ENCODE results near the gene RCAN1. TPM values are rescaled to one million over a fixed set of nuclear protein-coding genes. Genes with fewer than 3 reads are reported as not detected.
A peak's percentile ranks its signal among the peaks of the same experiment; 100 is the strongest.

Gene RCAN1
- total and polyA plus RNA-seq, 2 of the 13 experiments (the other 11 are each of a cell fraction or from before 2014, with no cell fraction given) = 9.4 to 34.1 TPM

GRCh38 chr21:34501716-34502115 lies 113.2 kb downstream of the RCAN1 start (continued):
- peak; percentile 63 for TF ChIP-seq ARID5B (CRISPR knock-in tag; IDR thresholded peaks at IDR 0.05)
- TF ChIP-seq PITX1 (CRISPR knock-in tag; IDR thresholded peaks at IDR 0.05) = peak; percentile 75; the same call in 1 of the 2 replicates
- TF ChIP-seq ZFP36L2 (CRISPR knock-in tag; IDR thresholded peaks at IDR 0.05) = no peak
- TF ChIP-seq POLR2G (IDR thresholded peaks at IDR 0.05; ENCODE audit: low read depth, low read length) = no peak
- TF ChIP-seq SALL1 (CRISPR knock-in tag; IDR thresholded peaks at IDR 0.05) = peak; percentile 61
- no peak for TF ChIP-seq ZNF652 (CRISPR knock-in tag; IDR thresholded peaks at IDR 0.05; ENCODE audit: borderline replicate concordance, low read depth)
- no peak for TF ChIP-seq ATM (IDR thresholded peaks at IDR 0.05; ENCODE audit: borderline replicate concordance)
- TF ChIP-seq EEA1 (CRISPR knock-in tag; IDR thresholded peaks at IDR 0.05; ENCODE audit: borderline replicate concordance) = no peak
- peak; percentile 77 for TF ChIP-seq BCL6 (CRISPR knock-in tag; IDR thresholded peaks at IDR 0.05)
- TF ChIP-seq E2F5 (CRISPR knock-in tag; conservative IDR thresholded peaks at IDR 0.05) = no peak
- TF ChIP-seq TFAP4 (IDR thresholded peaks at IDR 0.05; ENCODE audit: borderline replicate concordance, low read depth) = peak; percentile 29; the same call in 1 of the 2 replicates
- TF ChIP-seq ZNF253 (CRISPR knock-in tag; IDR thresholded peaks at IDR 0.05; ENCODE audit: borderline replicate concordance) = no peak
- TF ChIP-seq ZNF354B (CRISPR knock-in tag; IDR thresholded peaks at IDR 0.05) = no peak
- no peak for TF ChIP-seq GTF3A (CRISPR knock-in tag; conservative IDR thresholded peaks at IDR 0.05)
- TF ChIP-seq NFE2L1 (CRISPR knock-in tag; IDR thresholded peaks at IDR 0.05; ENCODE audit: borderline replicate concordance) = no peak
- TF ChIP-seq SNRNP70 (IDR thresholded peaks at IDR 0.05; ENCODE audit: low read depth, low read length) = no peak
- no peak for TF ChIP-seq CREB1 (IDR thresholded peaks at IDR 0.05)
- peak; percentile 36; the same call in 1 of the 2 replicates for TF ChIP-seq CREB1 (CRISPR knock-in tag; IDR thresholded peaks at IDR 0.05)
- TF ChIP-seq NFKBIZ (CRISPR knock-in tag; IDR thresholded peaks at IDR 0.05) = no peak
- TF ChIP-seq ZBTB37 (CRISPR knock-in tag; IDR thresholded peaks at IDR 0.05) = no peak
- no peak for TF ChIP-seq AGO1 (IDR thresholded peaks at IDR 0.05; ENCODE audit: low read depth, low read length, poor library complexity, severe bottlenecking)
- TF ChIP-seq MLX (CRISPR knock-in tag; IDR thresholded peaks at IDR 0.05) = no peak
- no peak for TF ChIP-seq FOXM1 (CRISPR knock-in tag; IDR thresholded peaks at IDR 0.05)
- no peak for TF ChIP-seq ZNF879 (CRISPR knock-in tag; IDR thresholded peaks at IDR 0.05)
- peak; percentile 71 for TF ChIP-seq ZNF7 (CRISPR knock-in tag; IDR thresholded peaks at IDR 0.05)

All from HepG2 (cell line).